ENCODE measurements around the gene MINDY2. TPM values are rescaled to one million over a fixed set of nuclear protein-coding genes. Genes with fewer than 3 reads are reported as not detected.

The MINDY2 gene
- total and polyA plus RNA-seq, 4 donors = 1.5 to 7.0 (median 5.1) TPM

- H3K4me1 ChIP-seq (ENCODE audit: control insufficient read depth in 4 of 4, insufficient read depth in 4 of 4, low read length in 3 of 4) = peaks cover 7 to 16% (median 7%) of the 10 kb centered on the region in 4 donors
- H3K9me3 ChIP-seq (ENCODE audit: control insufficient read depth in 4 of 4, low read length in 3 of 4) = no peaks in the 10 kb centered on the region
- no peak overlapping the region for H3K4me3 ChIP-seq (ENCODE audit: low read depth in 1 of 3, low read length in 3 of 3)
- no peak overlapping the region for H3K9ac ChIP-seq (ENCODE audit: low read depth in 1 of 2, low read length in 2 of 2)
- no peaks in the 10 kb centered on the region for H3K36me3 ChIP-seq (ENCODE audit: control insufficient read depth in 4 of 4, insufficient read depth in 3 of 4, low read depth in 1 of 4, low read length in 3 of 4)
- no peak for DNase-seq (ENCODE audit: low spot score)
- TF ChIP-seq SP1 (IDR thresholded peaks at IDR 0.05) (no peak), EGR1 (IDR thresholded peaks at IDR 0.05; ENCODE audit: low read depth in 2 of 2) (no peak), YY1 (IDR thresholded peaks at IDR 0.05) (no peak), GABPA (IDR thresholded peaks at IDR 0.05 in 1 of 2, conservative IDR thresholded peaks at IDR 0.05 in 1 of 2) (no peak), JUND (IDR thresholded peaks at IDR 0.05) (no peak), HNF4A (conservative IDR thresholded peaks at IDR 0.05) (no peak), RAD21 (IDR thresholded peaks at IDR 0.05) (no peak), TAF1 (conservative IDR thresholded peaks at IDR 0.05) (no peak), NR2F2 (IDR thresholded peaks at IDR 0.05) (no peak), CTCF (IDR thresholded peaks at IDR 0.05; ENCODE audit: low read depth, low read length, missing input control) (no peak), FOXA1 (IDR thresholded peaks at IDR 0.05) (no peak), MAX (IDR thresholded peaks at IDR 0.05) (no peak), FOXA2 (IDR thresholded peaks at IDR 0.05) (no peak)
- TF ChIP-seq, protein P1, sequence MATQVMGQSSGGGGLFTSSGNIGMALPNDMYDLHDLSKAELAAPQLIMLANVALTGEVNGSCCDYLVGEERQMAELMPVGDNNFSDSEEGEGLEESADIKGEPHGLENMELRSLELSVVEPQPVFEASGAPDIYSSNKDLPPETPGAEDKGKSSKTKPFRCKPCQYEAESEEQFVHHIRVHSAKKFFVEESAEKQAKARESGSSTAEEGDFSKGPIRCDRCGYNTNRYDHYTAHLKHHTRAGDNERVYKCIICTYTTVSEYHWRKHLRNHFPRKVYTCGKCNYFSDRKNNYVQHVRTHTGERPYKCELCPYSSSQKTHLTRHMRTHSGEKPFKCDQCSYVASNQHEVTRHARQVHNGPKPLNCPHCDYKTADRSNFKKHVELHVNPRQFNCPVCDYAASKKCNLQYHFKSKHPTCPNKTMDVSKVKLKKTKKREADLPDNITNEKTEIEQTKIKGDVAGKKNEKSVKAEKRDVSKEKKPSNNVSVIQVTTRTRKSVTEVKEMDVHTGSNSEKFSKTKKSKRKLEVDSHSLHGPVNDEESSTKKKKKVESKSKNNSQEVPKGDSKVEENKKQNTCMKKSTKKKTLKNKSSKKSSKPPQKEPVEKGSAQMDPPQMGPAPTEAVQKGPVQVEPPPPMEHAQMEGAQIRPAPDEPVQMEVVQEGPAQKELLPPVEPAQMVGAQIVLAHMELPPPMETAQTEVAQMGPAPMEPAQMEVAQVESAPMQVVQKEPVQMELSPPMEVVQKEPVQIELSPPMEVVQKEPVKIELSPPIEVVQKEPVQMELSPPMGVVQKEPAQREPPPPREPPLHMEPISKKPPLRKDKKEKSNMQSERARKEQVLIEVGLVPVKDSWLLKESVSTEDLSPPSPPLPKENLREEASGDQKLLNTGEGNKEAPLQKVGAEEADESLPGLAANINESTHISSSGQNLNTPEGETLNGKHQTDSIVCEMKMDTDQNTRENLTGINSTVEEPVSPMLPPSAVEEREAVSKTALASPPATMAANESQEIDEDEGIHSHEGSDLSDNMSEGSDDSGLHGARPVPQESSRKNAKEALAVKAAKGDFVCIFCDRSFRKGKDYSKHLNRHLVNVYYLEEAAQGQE (IDR thresholded peaks at IDR 0.05) = no peak
- TF ChIP-seq, protein P2, sequence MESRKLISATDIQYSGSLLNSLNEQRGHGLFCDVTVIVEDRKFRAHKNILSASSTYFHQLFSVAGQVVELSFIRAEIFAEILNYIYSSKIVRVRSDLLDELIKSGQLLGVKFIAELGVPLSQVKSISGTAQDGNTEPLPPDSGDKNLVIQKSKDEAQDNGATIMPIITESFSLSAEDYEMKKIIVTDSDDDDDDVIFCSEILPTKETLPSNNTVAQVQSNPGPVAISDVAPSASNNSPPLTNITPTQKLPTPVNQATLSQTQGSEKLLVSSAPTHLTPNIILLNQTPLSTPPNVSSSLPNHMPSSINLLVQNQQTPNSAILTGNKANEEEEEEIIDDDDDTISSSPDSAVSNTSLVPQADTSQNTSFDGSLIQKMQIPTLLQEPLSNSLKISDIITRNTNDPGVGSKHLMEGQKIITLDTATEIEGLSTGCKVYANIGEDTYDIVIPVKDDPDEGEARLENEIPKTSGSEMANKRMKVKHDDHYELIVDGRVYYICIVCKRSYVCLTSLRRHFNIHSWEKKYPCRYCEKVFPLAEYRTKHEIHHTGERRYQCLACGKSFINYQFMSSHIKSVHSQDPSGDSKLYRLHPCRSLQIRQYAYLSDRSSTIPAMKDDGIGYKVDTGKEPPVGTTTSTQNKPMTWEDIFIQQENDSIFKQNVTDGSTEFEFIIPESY (IDR thresholded peaks at IDR 0.05) = no peak
- H3K27me3 ChIP-seq (ENCODE audit: control insufficient read depth in 4 of 4, insufficient read depth in 4 of 4, low read length in 3 of 4) = no peaks in the 10 kb centered on the region
- WGBS = 85% methylated on average over 2 of the region's 2 CpGs
- H3K27ac ChIP-seq (ENCODE audit: low read depth in 1 of 2, low read length in 2 of 2) = no peak overlapping the region
Measured at GRCh38 chr15:58736018-58736643, 35.0 kb upstream of the MINDY2 start.

- H3K4me3 ChIP-seq (ENCODE audit: low read depth in 1 of 3, low read length in 3 of 3) = no peak overlapping the region
- TF ChIP-seq SP1 (IDR thresholded peaks at IDR 0.05) = no peak
- TF ChIP-seq FOXA2 (IDR thresholded peaks at IDR 0.05) = no peak
- TF ChIP-seq HNF4G (IDR thresholded peaks at IDR 0.05) = no peak
- TF ChIP-seq FOXA1 (IDR thresholded peaks at IDR 0.05) = no peak
- no peak for TF ChIP-seq HNF4A (conservative IDR thresholded peaks at IDR 0.05)
- TF ChIP-seq JUND (IDR thresholded peaks at IDR 0.05) = no peak
- no peak for TF ChIP-seq ATF3 (IDR thresholded peaks at IDR 0.05)
- no peak for TF ChIP-seq MAX (IDR thresholded peaks at IDR 0.05)
- no peak for TF ChIP-seq NR2F2 (IDR thresholded peaks at IDR 0.05)
- 90% methylated on average over 3 of the region's 3 CpGs for WGBS
- DNase-seq (ENCODE audit: low spot score) = no peak
- H3K4me1 ChIP-seq (ENCODE audit: control insufficient read depth in 4 of 4, insufficient read depth in 4 of 4, low read length in 3 of 4) = peaks cover 7 to 21% (median 9%) of the 10 kb centered on the region in 4 donors
- no peaks in the 10 kb centered on the region for H3K27me3 ChIP-seq (ENCODE audit: control insufficient read depth in 4 of 4, insufficient read depth in 4 of 4, low read length in 3 of 4)
- H3K27ac ChIP-seq (ENCODE audit: low read depth in 1 of 2, low read length in 2 of 2) = no peak overlapping the region
- no peaks in the 10 kb centered on the region for H3K36me3 ChIP-seq (ENCODE audit: control insufficient read depth in 4 of 4, insufficient read depth in 3 of 4, low read depth in 1 of 4, low read length in 3 of 4)
- H3K9ac ChIP-seq (ENCODE audit: low read depth in 1 of 2, low read length in 2 of 2) = no peak overlapping the region
- H3K9me3 ChIP-seq (ENCODE audit: control insufficient read depth in 4 of 4, low read length in 3 of 4) = no peaks in the 10 kb centered on the region
Measured at GRCh38 chr15:58737298-58737697, 33.8 kb upstream of the MINDY2 start.

All from liver (tissue), 9 donors.